ENCODE measurements around the gene CLMP.
"Not testable (repeated sequence)": the region's sequence is repeated elsewhere in the genome, so short reads cannot be mapped to it uniquely, and the experiment has no call there.

CLMP gene

DNA sequence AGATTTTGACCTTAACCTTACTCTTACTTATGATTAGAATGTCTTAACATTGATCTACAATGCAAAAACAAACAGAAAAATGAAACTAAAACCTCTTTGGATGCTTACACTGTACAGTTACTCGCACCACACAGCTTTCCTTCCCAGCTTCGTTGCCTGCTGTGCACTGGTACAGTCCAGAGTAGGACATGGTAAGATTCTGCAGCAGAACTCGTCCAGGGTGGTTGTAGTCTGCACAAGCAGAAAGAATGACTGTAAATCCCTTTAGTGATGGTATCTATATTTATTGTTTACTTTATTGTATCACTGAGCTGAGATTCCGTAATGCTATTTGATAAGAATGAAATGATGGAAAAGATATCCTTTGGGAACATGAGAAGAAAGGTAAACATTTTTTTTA lies 112.1 kb downstream of the CLMP start:
- DNase-seq (ENCODE audit: low read depth) = no peak

- DNase-seq (ENCODE audit: low read depth) = no peak
These were observed 115.0 kb downstream of the CLMP start for GRCh38 chr11:123080015-123080414.

- no peak for DNase-seq (ENCODE audit: low read depth)
These were observed 118.6 kb downstream of the CLMP start for GRCh38 chr11:123076484-123076883.

DNA sequence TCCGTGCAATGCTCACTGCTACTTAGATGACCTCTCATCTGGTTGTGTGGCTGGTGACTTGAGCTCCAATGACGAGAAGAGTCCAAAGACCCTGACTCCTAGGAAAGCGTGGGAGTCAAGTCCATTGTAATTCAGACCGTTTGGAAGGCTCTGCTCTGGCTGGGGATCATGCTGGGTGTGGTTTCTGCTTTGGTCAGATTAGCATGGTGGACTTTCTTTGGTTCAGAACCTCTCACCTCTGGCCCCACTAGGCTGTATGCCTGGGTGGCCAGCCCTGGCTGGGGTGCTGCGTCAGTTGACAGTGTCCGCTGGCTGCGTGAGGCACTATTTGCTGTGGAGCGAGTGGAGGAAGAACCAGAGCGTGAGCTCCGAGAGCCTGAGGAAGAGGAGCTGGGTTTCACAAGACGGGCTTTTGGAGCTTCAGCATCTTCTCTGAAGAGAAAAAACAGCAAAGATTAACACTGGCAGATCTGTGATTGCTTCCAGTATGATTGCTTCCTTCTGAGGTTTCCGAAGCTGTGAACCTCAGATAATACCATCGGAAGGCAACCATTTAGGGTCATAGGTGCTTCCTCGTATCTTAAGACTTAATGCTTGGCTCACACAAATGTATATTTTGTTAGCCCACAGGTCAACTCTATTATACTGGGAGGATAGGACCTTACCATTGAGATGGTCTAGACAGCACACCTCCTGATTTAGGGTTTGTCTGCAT lies 121.5 kb downstream of the CLMP start:
- no peak for DNase-seq (ENCODE audit: low read depth)

- DNase-seq (ENCODE audit: low read depth) = no peak
These were observed 122.3 kb downstream of the CLMP start for GRCh38 chr11:123072762-123073161.

DNA sequence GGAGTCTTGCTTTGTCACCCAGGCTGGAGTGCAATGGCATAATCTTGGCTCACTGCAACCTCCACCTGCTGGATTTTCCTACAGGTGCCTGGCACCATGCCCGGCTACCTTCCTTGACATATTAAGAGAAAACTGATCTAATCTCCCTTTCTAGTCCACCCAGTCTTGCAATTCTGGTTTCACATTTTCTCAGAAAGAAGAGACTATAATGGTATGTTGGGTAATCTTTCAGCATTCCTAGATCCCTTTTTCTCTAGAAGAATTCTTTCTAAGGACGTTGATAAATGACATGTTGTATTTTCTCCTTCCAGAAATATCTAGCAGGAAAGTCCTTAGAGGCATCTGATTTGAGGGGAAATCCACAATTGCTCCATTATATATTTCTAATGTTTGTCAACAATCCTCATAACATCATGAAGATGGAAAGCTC lies 122.7 kb downstream of the CLMP start:
- no peak for DNase-seq (ENCODE audit: low read depth)

DNA sequence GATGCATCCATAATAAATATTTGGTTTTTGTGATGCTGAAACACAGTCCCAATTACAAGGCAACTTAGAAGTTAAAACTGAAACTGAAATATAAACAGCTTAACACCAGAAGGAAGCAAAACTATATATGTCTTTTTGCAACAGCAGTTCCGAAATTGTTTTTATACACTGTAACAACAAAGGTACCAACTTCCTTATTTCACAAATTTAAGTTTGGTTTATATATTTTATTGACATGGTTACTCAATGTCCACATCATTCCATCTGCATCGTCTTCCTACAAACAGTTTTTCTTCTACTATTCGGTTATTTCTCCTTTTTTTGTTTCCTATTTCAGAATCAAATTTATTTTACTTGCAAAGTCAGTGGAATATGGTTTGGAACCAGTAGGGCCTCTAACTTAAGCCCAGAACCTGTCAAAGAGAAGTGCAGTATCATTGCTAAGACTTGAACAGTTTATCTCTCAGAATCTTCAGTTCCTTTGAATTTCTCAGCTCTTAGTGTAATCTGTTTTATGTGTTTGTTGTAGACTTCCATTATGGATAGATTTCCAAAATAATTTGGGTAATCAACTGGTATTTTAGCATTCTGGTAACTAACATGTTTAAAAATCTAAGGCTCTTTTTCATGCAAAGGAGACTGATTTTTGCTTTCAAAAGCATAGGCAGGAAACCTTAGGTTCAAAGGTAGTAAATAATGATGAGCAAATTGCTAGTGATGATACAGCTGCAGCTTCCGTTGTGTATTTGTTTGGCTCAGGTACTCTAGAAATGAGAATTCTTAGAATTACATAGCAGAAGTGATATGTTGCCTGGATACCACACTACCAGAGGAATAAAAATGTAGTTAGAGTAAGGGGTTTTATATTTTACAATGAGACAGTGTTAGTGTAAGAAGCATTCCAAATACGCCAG lies 124.9 kb downstream of the CLMP start:
- no peak for DNase-seq (ENCODE audit: low read depth)

DNA sequence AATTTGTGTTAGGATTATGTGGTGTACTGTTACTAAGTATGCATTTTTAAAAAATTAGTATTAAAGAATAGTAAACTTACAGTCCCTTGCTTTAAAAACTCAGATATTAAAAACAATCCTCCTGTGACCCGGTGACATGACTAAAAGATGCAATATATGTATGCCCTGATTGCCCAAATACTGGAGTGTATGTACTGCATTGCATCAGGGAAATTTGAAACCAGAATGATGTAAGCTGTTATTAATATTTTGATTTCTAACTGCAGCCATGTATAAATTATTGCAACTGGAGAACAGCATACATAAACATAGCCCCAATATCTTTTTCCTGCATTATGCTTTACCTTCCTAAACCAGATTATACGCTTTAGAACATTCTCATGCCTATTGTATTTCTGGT lies 129.4 kb downstream of the CLMP start:
- no peak for DNase-seq (ENCODE audit: low read depth)

- no peak for DNase-seq (ENCODE audit: low read depth)
These were observed 131.0 kb downstream of the CLMP start for GRCh38 chr11:123063826-123064657.

- no peak for DNase-seq (ENCODE audit: low read depth)
These were observed 131.9 kb downstream of the CLMP start for GRCh38 chr11:123062892-123063825.

DNA sequence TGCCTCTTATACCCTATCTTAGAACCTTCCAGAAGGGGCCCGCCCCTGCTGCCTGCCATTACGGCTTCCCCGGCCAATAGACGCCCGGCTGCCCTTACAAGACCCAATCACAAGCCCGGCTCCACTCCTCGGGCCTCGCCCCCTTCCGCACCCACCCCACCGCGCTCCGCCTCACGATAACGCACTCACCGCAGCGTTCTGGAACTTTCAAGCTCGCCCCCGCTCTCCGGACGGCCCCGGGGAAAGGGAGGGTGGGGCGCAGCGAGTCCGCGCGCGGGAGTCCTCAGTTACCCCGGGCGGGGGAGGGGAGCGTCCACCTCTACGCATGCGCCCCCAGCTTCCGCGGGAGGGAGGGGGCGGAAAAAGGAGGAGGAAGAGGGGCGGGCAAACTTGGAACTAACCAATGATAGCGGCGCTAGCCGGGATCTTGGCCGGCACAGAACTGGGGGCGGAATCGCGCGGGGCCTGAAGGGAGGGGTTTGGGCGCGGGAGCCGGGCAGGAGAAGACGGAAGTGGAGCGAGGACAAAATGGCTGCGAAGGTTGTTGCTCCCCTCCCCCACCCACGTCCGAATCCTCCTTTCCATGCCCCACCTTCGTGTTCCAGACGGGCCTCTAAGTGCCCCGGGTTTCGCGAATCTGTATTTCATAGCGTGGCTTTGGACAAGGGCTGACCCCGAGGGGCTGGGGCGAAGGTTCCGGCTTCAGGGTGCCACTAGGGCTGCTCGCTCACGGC lies 132.7 kb downstream of the CLMP start:
- peak; percentile 100 for DNase-seq (ENCODE audit: low read depth)

DNA sequence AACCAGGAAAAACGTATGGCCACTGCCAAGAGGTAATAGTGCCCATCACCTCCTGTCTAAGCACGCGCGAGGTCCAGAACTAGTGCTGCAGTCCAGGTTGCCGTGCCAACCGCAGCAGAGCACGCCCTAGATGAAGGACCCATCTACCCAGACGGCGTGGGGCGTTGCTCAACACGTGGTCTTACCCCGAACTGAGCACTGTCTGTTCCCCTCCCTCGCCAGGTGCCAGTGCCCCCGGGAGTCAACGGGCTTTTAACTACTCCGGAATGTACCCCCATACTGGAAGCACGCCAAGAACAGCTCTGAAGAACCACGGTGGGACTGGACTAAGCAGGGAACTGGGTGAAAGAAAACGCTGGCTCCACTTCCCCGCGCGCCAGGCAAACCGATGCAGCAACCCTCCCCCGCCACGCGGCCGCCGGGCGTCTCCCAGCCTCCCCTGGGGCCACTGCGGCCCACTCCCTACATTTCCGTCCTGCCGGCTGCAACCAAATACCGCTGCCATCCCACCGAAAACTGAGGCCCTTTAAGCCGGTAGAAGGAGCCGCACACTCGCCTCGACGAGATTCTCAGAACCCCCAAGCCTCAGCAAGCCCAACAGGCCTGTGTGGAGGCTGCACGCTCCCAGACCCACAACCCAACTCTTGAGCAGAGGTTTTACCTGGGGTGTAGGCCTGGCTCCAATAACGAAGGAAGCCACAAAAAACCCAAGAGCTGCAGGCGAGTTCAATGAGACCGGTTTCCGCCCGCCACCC lies 133.5 kb downstream of the CLMP start, which contains the start of gene HSPA8:
Gene HSPA8, minus strand, starts transcription at position 734 of the 755 bp plus-strand sequence. CDS start 812 bp downstream, outside the sequence.
- peak; percentile 65 for DNase-seq (ENCODE audit: low read depth)

DNA sequence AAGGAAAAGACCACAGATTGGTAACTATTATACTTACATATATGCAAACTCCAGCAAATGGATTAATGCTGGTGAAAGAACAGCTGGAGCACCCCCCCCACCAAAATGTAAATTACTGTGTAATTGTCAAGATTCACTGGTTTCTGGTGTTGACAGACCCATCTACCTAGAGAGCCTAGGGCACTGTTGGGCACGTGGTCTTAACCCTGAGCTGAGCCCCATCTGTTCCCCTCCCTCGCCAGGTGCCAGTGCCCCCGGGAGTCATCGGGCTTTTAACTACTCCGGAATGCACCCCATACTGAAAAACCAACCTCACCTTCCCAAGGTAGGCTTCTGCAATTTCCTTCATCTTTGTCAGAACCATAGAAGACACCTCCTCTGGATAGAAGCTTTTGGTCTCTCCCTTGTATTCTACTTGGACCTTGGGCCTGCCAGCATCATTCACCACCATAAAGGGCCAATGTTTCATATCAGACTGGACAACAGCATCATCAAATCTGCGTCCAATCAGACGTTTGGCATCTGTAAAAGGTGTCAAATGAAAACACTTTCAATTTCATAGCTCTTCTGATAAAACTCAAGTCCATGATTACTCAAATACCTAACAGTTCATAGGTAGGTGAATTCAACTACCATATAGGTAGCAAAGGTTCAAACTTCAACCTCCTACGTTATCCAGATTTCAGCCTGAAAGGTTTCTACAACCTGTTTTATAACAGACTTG lies 134.6 kb downstream of the CLMP start:
- no peak for DNase-seq (ENCODE audit: low read depth)

DNA sequence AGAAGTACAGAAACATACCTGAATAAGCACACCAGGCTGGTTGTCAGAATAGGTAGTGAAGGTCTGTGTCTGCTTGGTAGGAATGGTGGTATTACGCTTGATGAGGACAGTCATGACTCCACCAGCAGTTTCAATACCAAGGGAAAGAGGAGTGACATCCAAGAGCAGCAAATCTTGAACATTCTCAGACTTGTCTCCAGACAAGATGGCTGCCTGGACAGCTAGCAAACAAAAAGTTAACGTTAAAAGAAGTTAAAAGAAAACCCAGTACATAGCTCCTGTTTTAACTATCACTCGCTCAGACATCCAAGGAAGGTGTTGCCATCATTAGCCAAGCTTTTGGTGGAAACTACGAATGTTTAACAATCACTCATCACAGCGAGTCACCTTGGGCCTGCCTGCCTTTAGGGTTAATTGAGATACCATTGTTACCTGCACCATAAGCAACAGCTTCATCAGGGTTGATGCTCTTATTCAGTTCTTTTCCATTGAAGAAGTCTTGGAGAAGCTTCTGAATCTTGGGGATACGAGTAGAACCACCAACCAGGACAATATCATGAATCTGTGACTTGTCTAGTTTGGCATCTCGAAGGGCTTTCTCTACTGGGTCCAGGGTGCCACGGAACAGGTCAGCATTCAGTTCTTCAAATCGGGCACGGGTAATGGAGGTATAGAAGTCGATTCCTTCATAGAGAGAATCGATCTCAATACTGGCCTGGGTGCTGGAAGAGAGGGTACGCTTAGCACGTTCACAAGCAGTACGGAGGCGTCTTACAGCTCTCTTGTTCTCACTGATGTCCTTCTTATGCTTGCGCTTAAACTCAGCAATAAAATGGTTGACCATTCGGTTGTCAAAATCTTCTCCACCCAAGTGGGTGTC lies 135.8 kb downstream of the CLMP start:
- DNase-seq (ENCODE audit: low read depth) = not testable (repeated sequence)

GRCh38 chr11:123057661-123058305 lies 137.3 kb downstream of the CLMP start:
- no peak for DNase-seq (ENCODE audit: low read depth)

- DNase-seq (ENCODE audit: low read depth) = no peak
These were observed 138.1 kb downstream of the CLMP start for GRCh38 chr11:123056835-123057491.

All from stimulated activated CD8-positive, alpha-beta memory T cell treated with anti-CD3 and anti-CD28 coated beads, Interleukin-4, amount 100 ng/mL, for 24 hours (primary cell).